ENCODE data around the gene MYOZ2. TPM values are rescaled to one million over a fixed set of nuclear protein-coding genes. Genes with fewer than 3 reads are reported as not detected.

Gene MYOZ2
- total and polyA plus RNA-seq, 2 of the 13 experiments (the other 11 are each of a cell fraction or from before 2014, with no cell fraction given): 0.03 TPM; not detected in 1

GRCh38 chr4:119098306-119098705 lies 37.3 kb upstream of the MYOZ2 start (continued):
- TF ChIP-seq ZNF18 (CRISPR knock-in tag; IDR thresholded peaks at IDR 0.05; ENCODE audit: insufficient replicate concordance) (no peak), ZNF891 (CRISPR knock-in tag; IDR thresholded peaks at IDR 0.05) (no peak), ZNF839 (CRISPR knock-in tag; IDR thresholded peaks at IDR 0.05; ENCODE audit: borderline replicate concordance) (no peak), ZNF335 (CRISPR knock-in tag; IDR thresholded peaks at IDR 0.05) (no peak), FOXK1 (CRISPR knock-in tag; IDR thresholded peaks at IDR 0.05; ENCODE audit: borderline replicate concordance, low read depth) (no peak), IKZF5 (CRISPR knock-in tag; IDR thresholded peaks at IDR 0.05) (no peak), ZNF709 (CRISPR knock-in tag; IDR thresholded peaks at IDR 0.05) (no peak), NCOA2 (CRISPR knock-in tag; IDR thresholded peaks at IDR 0.05) (no peak), MXI1 (IDR thresholded peaks at IDR 0.05; ENCODE audit: borderline replicate concordance, low read depth, low read length) (no peak), KAT7 (CRISPR knock-in tag; IDR thresholded peaks at IDR 0.05; ENCODE audit: borderline replicate concordance) (no peak), BHLHE40 (IDR thresholded peaks at IDR 0.05; ENCODE audit: low read length) (no peak), PRMT3 (CRISPR knock-in tag; IDR thresholded peaks at IDR 0.05; ENCODE audit: borderline replicate concordance, low read depth) (no peak), HMG20B (CRISPR knock-in tag; conservative IDR thresholded peaks at IDR 0.05) (no peak)

All from HepG2 (cell line).